ENCODE data around the gene RPP40. TPM values are rescaled to one million over a fixed set of nuclear protein-coding genes. Genes with fewer than 3 reads are reported as not detected.

RPP40 gene
- total and polyA plus RNA-seq, 2 of the 13 experiments (the other 11 are each of a cell fraction or from before 2014, with no cell fraction given), result 18.0 to 41.2 TPM

- H3K9me3 ChIP-seq (ENCODE audit: low read length), result no peaks in the 10 kb centered on the region
- H3K9ac ChIP-seq (ENCODE audit: insufficient read depth, low read depth, low read length), result no peak overlapping the region
- POLR2A ChIA-PET, result no interaction called here
- H3K27me3 ChIP-seq (ENCODE audit: control insufficient read depth in 1 of 2, insufficient read depth in 2 of 2, low read length in 2 of 2), result peaks cover 0 to 6% of the 10 kb centered on the region in 2 experiments; a peak in 2 of 5 replicates
- CTCF ChIA-PET (ENCODE audit: low intra/inter-chr PET ratio, low total read pairs), result no interaction called here
- peaks cover 3 to 18% of the 10 kb centered on the region in 2 experiments; a peak in 3 of 5 replicates for H3K36me3 ChIP-seq (replicated peaks in 1 of 2; ENCODE audit: control insufficient read depth in 1 of 2, insufficient read depth in 2 of 2, low read length in 2 of 2)
- no peak overlapping the region for H3K4me2 ChIP-seq (ENCODE audit: low read depth, low read length)
- H3K4me1 ChIP-seq (ENCODE audit: insufficient read depth, low read length), result no peaks in the 10 kb centered on the region
- H4K20me1 ChIP-seq (ENCODE audit: insufficient read depth, low read length), result no peaks in the 10 kb centered on the region
- DNase-seq (ENCODE audit: low spot score), result no peak
- no peak overlapping the region for H3K27ac ChIP-seq (ENCODE audit: extremely low read length, insufficient read depth, low read length)
- in situ Hi-C loops (cut with HindIII; ENCODE audit: extremely low pct_ligation_motif_present, low pct_unique_long_range_greater_than_20kb), result no loop called here
- WGBS (ENCODE audit: low lambda C conversion rate), result 87% methylated on average over 5 of the region's 5 CpGs
- TF ChIP-seq ZNF619 (CRISPR knock-in tag; IDR thresholded peaks at IDR 0.05), result no peak
- no peak for TF ChIP-seq EHMT2 (IDR thresholded peaks at IDR 0.05; ENCODE audit: borderline replicate concordance, low read depth, low read length)
- TF ChIP-seq SALL2 (CRISPR knock-in tag; IDR thresholded peaks at IDR 0.05), result no peak
- no peak for TF ChIP-seq ZNF354B (CRISPR knock-in tag; IDR thresholded peaks at IDR 0.05)
- no peak for TF ChIP-seq CTCF (CRISPR knock-in tag; IDR thresholded peaks at IDR 0.05)
- H3K4me3 ChIP-seq (replicated peaks in 1 of 3; ENCODE audit: insufficient read depth in 1 of 3, low read depth in 2 of 3, low read length in 3 of 3), result no peak overlapping the region
- intact Hi-C loops (cut with micrococcal nuclease; ENCODE audit: unreplicated experiment), result loop anchor here (5.0 kb wide), 2 partner anchors 76 to 644 kb away; no protein-coding TSS in a partner anchor
- no TSS peak for BruUV-seq (replicated peaks)
- ATAC-seq, result no peak
- FAIRE-seq, result no peak
- H2AFZ ChIP-seq (ENCODE audit: low read length), result no peak overlapping the region
- no peaks in the 10 kb centered on the region for H3K79me2 ChIP-seq (ENCODE audit: insufficient read depth, low read length)
These were observed 47.2 kb downstream of the RPP40 start for GRCh38 chr6:4956625-4957024.

GRCh38 chr6:4953440-4953839 lies 50.4 kb downstream of the RPP40 start:
- no peaks in the 10 kb centered on the region for H4K20me1 ChIP-seq (ENCODE audit: insufficient read depth, low read length)
- no peak overlapping the region for H3K4me2 ChIP-seq (ENCODE audit: low read depth, low read length)
- in situ Hi-C loops (cut with HindIII; ENCODE audit: extremely low pct_ligation_motif_present, low pct_unique_long_range_greater_than_20kb) (no loop called here), intact Hi-C loops (cut with micrococcal nuclease; ENCODE audit: unreplicated experiment) (no loop called here)
- 96% methylated on average over 12 of the region's 12 CpGs for WGBS (ENCODE audit: low lambda C conversion rate)
- H3K79me2 ChIP-seq (ENCODE audit: insufficient read depth, low read length), result no peaks in the 10 kb centered on the region
- ChIA-PET CTCF (ENCODE audit: low intra/inter-chr PET ratio, low total read pairs) (no interaction called here), POLR2A (no interaction called here)
- DNase-seq (ENCODE audit: low spot score), result no peak
- H3K9ac ChIP-seq (ENCODE audit: insufficient read depth, low read depth, low read length), result no peak overlapping the region
- no peaks in the 10 kb centered on the region for H3K9me3 ChIP-seq (ENCODE audit: low read length)
- no peak for ATAC-seq
- no peaks in the 10 kb centered on the region for H3K4me1 ChIP-seq (ENCODE audit: insufficient read depth, low read length)
- no peaks in the 10 kb centered on the region for H3K27me3 ChIP-seq (ENCODE audit: control insufficient read depth in 1 of 2, insufficient read depth in 2 of 2, low read length in 2 of 2)
- H3K36me3 ChIP-seq (replicated peaks in 1 of 2; ENCODE audit: control insufficient read depth in 1 of 2, insufficient read depth in 2 of 2, low read length in 2 of 2), result peaks cover 7 to 39% of the 10 kb centered on the region in 2 experiments; a peak in 3 of 5 replicates
- H2AFZ ChIP-seq (ENCODE audit: low read length), result no peak overlapping the region
- no TSS peak for BruUV-seq (replicated peaks)
- H3K4me3 ChIP-seq (replicated peaks in 1 of 3; ENCODE audit: insufficient read depth in 1 of 3, low read depth in 2 of 3, low read length in 3 of 3), result no peak overlapping the region
- FAIRE-seq, result no peak
- H3K27ac ChIP-seq (ENCODE audit: extremely low read length, insufficient read depth, low read length), result no peak overlapping the region
- TF ChIP-seq ZMAT3 (CRISPR knock-in tag; conservative IDR thresholded peaks at IDR 0.05) (no peak), ZNF274 (CRISPR knock-in tag; IDR thresholded peaks at IDR 0.05) (no peak), FOXM1 (CRISPR knock-in tag; IDR thresholded peaks at IDR 0.05) (no peak), RERE (CRISPR knock-in tag; IDR thresholded peaks at IDR 0.05; ENCODE audit: low read depth) (no peak), ZNF335 (CRISPR knock-in tag; IDR thresholded peaks at IDR 0.05) (no peak), ZNF570 (CRISPR knock-in tag; IDR thresholded peaks at IDR 0.05; ENCODE audit: borderline replicate concordance) (no peak)
